Activated T-helper 1 cell treated with anti-CD3 and anti-CD28 coated beads, Interleukin-2, amount 50 U/mL, for 16 hours (primary cell): ENCODE measurements around the gene EMC1.
"Not testable (repeated sequence)": the region's sequence is repeated elsewhere in the genome, so short reads cannot be mapped to it uniquely, and the experiment has no call there.

Experiments used
- DNase-seq, 2 donors: peaks; one replicate each; pipeline ENCODE4 v3.0.0-alpha.2; 2020; ENCODE audit warnings: low read depth in 1 of 2, low spot score in 1 of 2

EMC1 gene

GRCh38 chr1:19191811-19192210, 59.5 kb downstream of the EMC1 start:
- DNase-seq = no peak

- no peak for DNase-seq
Measured at GRCh38 chr1:19190468-19190867, 60.9 kb downstream of the EMC1 start.

GRCh38 chr1:19189270-19189669, 62.1 kb downstream of the EMC1 start:
- DNase-seq = no peak

- no peak for DNase-seq
Measured at GRCh38 chr1:19187852-19188251, 63.5 kb downstream of the EMC1 start.

- DNase-seq = no peak
Measured at GRCh38 chr1:19186001-19186400, 65.3 kb downstream of the EMC1 start.

- DNase-seq = no peak
Measured at GRCh38 chr1:19182223-19182622, 69.1 kb downstream of the EMC1 start.

- DNase-seq = not testable (repeated sequence)
Measured at GRCh38 chr1:19180265-19180657, 71.1 kb downstream of the EMC1 start.

GRCh38 chr1:19179597-19180264, 71.6 kb downstream of the EMC1 start:
- no peak for DNase-seq

- no peak for DNase-seq
Measured at GRCh38 chr1:19178734-19179398, 72.5 kb downstream of the EMC1 start.

GRCh38 chr1:19177811-19178210, 73.5 kb downstream of the EMC1 start:
- DNase-seq = no peak

- DNase-seq = no peak
Measured at GRCh38 chr1:19169642-19170041, 81.7 kb downstream of the EMC1 start.

- DNase-seq = no peak
Measured at GRCh38 chr1:19167140-19167539, 84.2 kb downstream of the EMC1 start.

GRCh38 chr1:19166066-19166465, 85.3 kb downstream of the EMC1 start:
- no peak for DNase-seq
